Activated CD8-positive, alpha-beta memory T cell treated with anti-CD3 and anti-CD28 coated beads, Interleukin-2, amount 10 ng/mL, durations not matched to agents 7 days and 5 days (primary cell): ENCODE data around the gene SEMA3D. TPM values are rescaled to one million over a fixed set of nuclear protein-coding genes. Genes with fewer than 3 reads are reported as not detected.

ENCODE experiments used
- ATAC-seq: fragments of 150-1000 bp; cut with Tn5 transposase; one replicate; pipeline ENCODE4 v1.10.0; 2021; ENCODE audit warnings: moderate library complexity
- CTCF ChIA-PET: fragments of 350-600 bp; sonication (Branson Sonifier 250); formaldehyde crosslinking; loops from one replicate; lab custom pipeline; 2021; ENCODE audit warnings: antibody characterized with exemption; lab: Charles Lee
- DNase-seq: peaks from one replicate; pipeline ENCODE4 v3.0.0-alpha.2; 2020
- H3K27ac Mint-ChIP-seq: one replicate; pipeline ENCODE4 v1.8.0; 2021; ENCODE audit warnings: mild to moderate bottlenecking, mixed read lengths
- H3K27me3 Mint-ChIP-seq: one replicate; pipeline ENCODE4 v1.8.0; 2021; ENCODE audit warnings: mixed read lengths
- H3K36me3 Mint-ChIP-seq: one replicate; pipeline ENCODE4 v1.8.0; 2021; ENCODE audit warnings: mild to moderate bottlenecking, mixed read lengths
- H3K4me1 Mint-ChIP-seq: one replicate; pipeline ENCODE4 v1.8.0; 2021; ENCODE audit warnings: mixed read lengths
- H3K4me3 Mint-ChIP-seq: one replicate; pipeline ENCODE4 v1.8.0; 2021; ENCODE audit warnings: mild to moderate bottlenecking, moderate library complexity, mixed read lengths
- H3K9me3 Mint-ChIP-seq: one replicate; pipeline ENCODE4 v1.8.0; 2022; ENCODE audit warnings: low read depth, mixed read lengths
- total RNA-seq, 2 experiments: library from RNA; stranded (reverse); gene quantifications; one replicate each; pipeline ENCODE4 v1.2.3, GENCODE V29; 2021

The SEMA3D gene
- total RNA-seq, 2 experiments from 2014 or later: not detected

DNA sequence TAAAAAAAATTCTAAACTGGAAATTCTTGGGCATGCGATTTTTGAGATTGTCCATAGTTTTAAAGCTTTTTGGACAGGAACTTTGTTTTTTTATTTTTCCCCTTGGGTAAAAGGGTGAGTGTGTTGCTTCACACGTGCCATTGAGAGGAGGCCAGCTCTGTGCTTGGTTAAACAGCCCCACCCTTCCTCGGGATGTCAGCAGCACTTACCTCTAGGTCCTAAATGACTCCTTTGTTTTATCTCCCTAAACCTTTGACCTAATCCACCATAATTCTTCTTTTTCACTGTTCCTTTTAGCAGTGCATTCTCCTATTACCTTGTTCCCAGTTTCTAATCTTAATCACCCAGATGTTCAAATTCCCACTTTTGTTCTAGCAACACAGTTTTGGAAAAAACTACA is 83.5 kb downstream of the SEMA3D start:
- H3K9me3 Mint-ChIP-seq: peaks cover 4% of the 10 kb centered on the region
- no peaks in the 10 kb centered on the region for H3K27me3 Mint-ChIP-seq
- H3K27ac Mint-ChIP-seq: no peak overlapping the region
- DNase-seq (no peak), ATAC-seq (no peak)
- H3K4me3 Mint-ChIP-seq: no peak overlapping the region
- H3K4me1 Mint-ChIP-seq: no peaks in the 10 kb centered on the region
- CTCF ChIA-PET: no interaction called here
- H3K36me3 Mint-ChIP-seq: no peaks in the 10 kb centered on the region

DNA sequence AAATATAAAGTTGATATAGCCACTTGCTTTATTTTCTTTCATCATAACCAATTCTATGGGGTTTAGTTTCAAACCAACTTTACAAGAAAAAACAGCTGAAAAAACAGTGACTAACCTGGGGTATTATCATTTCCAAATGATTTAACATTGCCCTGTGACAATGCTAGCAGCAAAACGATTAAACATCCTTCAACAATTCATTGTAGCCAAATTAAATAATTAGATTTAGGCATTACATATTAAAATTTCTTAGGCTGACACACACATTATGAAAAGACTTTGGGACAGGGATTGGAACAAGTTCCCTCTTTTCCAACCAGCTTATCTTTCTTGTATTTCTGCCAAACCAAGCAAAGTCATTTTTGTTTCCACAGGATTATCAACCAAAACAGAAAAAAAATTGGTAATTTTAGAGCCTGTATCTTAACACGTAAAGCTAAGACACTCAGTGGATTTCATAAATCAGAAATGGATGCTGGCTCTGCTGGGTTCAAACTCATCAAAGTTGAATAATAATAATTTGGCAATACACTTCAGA is 84.0 kb downstream of the SEMA3D start:
- H3K9me3 Mint-ChIP-seq: peaks cover 4% of the 10 kb centered on the region
- ATAC-seq (no peak), DNase-seq (no peak)
- CTCF ChIA-PET: no interaction called here
- no peak overlapping the region for H3K4me3 Mint-ChIP-seq
- H3K4me1 Mint-ChIP-seq: no peaks in the 10 kb centered on the region
- H3K27ac Mint-ChIP-seq: no peak overlapping the region
- no peaks in the 10 kb centered on the region for H3K36me3 Mint-ChIP-seq
- H3K27me3 Mint-ChIP-seq: no peaks in the 10 kb centered on the region

DNA sequence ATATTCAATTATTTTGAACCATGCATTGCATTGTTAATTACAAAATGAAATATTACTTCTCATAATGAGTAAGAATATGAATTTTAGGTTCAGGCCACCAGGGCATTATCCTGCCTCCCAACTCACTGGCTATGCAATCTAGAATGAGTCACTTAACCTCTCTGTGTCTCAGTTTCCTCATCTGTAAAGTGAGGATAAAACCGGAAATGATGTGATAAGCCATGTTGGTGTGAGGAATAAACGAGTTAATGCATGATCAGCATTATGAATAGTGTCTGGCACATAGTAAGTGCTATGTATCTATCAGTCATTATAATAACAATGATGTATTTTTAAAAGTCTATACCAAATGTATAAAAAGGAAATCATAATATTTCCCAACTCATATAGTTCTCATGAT is 85.5 kb downstream of the SEMA3D start:
- CTCF ChIA-PET: no interaction called here
- Mint-ChIP-seq H3K27me3 (no peaks in the 10 kb centered on the region), H3K36me3 (no peaks in the 10 kb centered on the region), H3K27ac (no peak overlapping the region), H3K4me3 (no peak overlapping the region), H3K9me3 (no peaks in the 10 kb centered on the region), H3K4me1 (no peaks in the 10 kb centered on the region)
- no peak for ATAC-seq
- no peak for DNase-seq

DNA sequence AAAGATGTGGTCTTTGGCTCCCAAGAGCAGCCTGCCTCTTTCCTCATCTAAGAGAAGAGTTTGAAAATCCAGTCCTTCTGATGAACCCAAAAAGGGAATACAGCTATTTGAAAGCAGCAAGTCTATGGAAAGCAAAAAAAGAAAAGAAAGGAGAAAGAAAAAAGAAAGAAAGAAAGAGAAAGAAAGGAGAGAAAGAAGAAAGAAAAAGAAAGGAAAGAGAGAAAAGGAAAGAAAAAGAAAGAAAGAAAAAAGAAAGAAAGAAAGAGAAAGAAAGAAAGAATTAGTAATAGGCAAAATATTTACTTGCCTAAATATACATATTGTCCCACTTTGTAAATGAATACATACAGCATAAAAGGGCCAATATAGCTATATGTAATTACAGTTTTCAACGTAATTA is 89.0 kb downstream of the SEMA3D start:
- Mint-ChIP-seq H3K4me3 (no peak overlapping the region), H3K27ac (no peak overlapping the region), H3K4me1 (no peaks in the 10 kb centered on the region), H3K27me3 (no peaks in the 10 kb centered on the region), H3K9me3 (no peaks in the 10 kb centered on the region), H3K36me3 (no peaks in the 10 kb centered on the region)
- CTCF ChIA-PET: no interaction called here
- no peak for DNase-seq
- no peak for ATAC-seq

DNA sequence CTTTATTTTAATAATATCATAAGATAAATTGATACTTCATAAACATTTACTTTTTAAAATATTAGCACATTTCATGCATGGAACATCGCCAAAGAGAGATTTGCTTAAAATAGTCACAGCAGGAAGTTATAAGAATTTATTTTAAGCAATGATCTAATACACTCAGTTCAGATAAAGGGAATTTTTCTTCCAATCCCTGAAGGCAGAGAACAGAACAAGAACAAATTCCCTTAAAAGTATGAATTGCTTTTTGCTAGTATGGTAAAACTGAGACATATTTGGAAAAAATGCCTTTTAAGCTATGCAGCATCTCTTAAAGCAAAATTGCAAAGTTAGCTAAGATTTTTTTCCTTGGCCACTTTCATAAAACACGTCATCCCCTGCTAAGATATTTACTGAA is 91.0 kb downstream of the SEMA3D start:
- no peaks in the 10 kb centered on the region for H3K9me3 Mint-ChIP-seq
- no peaks in the 10 kb centered on the region for H3K4me1 Mint-ChIP-seq
- H3K27ac Mint-ChIP-seq: no peak overlapping the region
- ATAC-seq (no peak), DNase-seq (no peak)
- H3K36me3 Mint-ChIP-seq: no peaks in the 10 kb centered on the region
- no peak overlapping the region for H3K4me3 Mint-ChIP-seq
- H3K27me3 Mint-ChIP-seq: no peaks in the 10 kb centered on the region
- CTCF ChIA-PET: no interaction called here

DNA sequence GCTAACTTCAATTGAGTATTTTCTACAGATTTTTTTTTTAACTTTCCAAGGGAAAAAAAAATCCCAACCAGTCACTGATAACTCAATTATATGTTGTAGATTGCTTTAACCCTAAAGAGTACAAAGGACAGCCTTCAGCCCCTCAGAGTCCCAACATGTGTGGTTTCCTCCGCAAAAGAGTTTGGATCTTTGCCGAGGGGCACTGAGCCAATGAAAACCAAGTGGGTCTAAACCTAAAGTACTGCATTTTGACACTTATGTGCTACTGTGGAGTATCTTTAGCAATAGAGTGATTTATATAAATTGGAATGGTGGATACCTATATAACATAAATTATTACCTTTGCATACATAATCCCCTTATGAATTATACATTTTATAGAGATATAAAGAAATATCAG is 91.5 kb downstream of the SEMA3D start:
- CTCF ChIA-PET: no interaction called here

DNA sequence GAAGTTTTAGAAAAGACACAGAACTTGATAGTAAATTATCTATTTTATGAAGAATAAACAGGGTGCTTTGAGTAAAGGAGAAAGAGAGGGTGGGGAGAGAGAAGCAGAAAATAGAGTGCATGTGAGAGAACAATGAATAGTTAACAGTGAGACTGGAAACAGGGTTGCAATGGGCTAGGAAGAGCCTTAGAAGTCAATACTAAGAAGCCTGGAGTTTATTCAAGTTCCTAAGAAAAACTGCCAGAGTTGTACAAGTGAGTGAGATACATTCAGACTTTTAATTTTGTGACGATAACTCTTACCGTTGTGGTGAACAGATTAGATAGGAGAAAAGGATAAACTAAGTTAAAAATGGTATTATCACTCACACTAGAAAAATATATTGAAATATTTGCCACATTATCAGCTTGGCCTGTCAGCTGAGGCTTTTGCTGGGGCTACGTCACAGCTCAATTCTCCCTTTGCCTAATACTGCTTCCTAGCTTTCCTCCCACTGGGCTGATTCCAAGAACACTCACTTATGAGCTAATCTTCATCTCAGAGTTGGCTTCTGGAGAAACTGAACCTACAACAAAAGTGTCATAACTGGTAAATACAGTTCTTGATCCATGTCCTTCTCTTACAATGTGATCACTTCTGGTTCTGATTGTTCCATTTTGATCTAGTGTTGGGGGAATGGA is 92.7 kb downstream of the SEMA3D start:
- CTCF ChIA-PET: no interaction called here
- ATAC-seq (no peak), DNase-seq (no peak)
- Mint-ChIP-seq H3K27ac (no peak overlapping the region), H3K27me3 (no peaks in the 10 kb centered on the region), H3K4me3 (no peak overlapping the region), H3K9me3 (no peaks in the 10 kb centered on the region), H3K4me1 (no peaks in the 10 kb centered on the region), H3K36me3 (no peaks in the 10 kb centered on the region)

More for the DNA sequence above, 91.5 kb downstream of the SEMA3D start:
- H3K27me3 Mint-ChIP-seq: no peaks in the 10 kb centered on the region
- DNase-seq: no peak
- no peaks in the 10 kb centered on the region for H3K4me1 Mint-ChIP-seq
- no peaks in the 10 kb centered on the region for H3K9me3 Mint-ChIP-seq
- H3K36me3 Mint-ChIP-seq: no peaks in the 10 kb centered on the region
- ATAC-seq: no peak
- no peak overlapping the region for H3K27ac Mint-ChIP-seq
- no peak overlapping the region for H3K4me3 Mint-ChIP-seq

DNA sequence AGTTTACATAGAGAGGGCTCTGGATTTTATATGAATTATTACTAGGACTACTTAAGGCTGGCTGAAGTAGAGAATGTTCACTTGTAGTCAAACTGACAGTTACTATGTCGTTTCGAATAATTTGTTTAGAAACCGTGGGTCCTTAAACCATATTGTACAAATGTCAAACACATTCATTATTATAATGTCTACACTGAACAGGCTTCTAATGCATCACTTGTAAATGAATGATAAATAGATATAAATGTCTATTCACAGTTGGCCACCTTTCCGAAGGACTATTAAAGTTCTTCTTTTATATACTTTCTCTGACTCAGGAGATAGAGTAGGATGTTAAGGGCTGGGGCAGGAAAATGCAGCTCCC is 95.3 kb downstream of the SEMA3D start:
- ATAC-seq (no peak), DNase-seq (no peak)
- Mint-ChIP-seq H3K36me3 (no peaks in the 10 kb centered on the region), H3K27ac (no peak overlapping the region), H3K4me3 (no peak overlapping the region), H3K4me1 (no peaks in the 10 kb centered on the region), H3K27me3 (no peaks in the 10 kb centered on the region), H3K9me3 (no peaks in the 10 kb centered on the region)
- CTCF ChIA-PET: no interaction called here

DNA sequence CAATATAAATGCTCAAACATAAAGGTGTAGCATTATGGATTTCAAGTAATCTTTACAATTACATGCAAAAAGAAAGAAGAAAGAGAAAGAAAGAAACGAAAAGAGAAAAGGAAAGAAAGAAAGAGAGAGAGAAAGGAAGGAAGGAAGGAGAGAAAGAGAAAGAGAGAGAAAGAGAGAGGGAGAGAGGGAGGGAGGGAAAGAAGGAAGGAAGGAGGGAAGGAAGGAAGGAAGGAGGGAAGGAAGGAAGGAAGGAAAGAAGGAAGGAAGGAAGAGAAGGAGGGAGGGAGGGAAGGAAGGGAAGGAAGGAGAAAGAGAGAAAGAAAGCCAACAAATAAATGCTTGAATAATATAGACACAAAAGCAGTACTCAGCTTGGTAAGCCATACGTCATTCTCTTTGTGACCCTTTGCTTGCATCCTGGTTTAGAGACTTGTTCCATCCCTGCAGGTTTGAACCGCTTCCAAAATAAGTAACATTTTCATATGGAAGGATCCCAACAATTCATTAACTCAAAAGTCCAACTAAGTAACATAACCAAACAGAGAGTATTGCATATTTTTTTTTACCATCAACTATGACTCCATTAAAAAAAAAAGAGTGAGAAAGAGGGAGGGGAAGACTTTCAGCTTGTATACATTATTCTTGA is 95.8 kb downstream of the SEMA3D start:
- ATAC-seq (no peak), DNase-seq (no peak)
- no peak overlapping the region for H3K27ac Mint-ChIP-seq
- no peaks in the 10 kb centered on the region for H3K27me3 Mint-ChIP-seq
- H3K4me1 Mint-ChIP-seq: no peaks in the 10 kb centered on the region
- CTCF ChIA-PET: no interaction called here
- no peak overlapping the region for H3K4me3 Mint-ChIP-seq
- H3K36me3 Mint-ChIP-seq: no peaks in the 10 kb centered on the region
- H3K9me3 Mint-ChIP-seq: no peaks in the 10 kb centered on the region

DNA sequence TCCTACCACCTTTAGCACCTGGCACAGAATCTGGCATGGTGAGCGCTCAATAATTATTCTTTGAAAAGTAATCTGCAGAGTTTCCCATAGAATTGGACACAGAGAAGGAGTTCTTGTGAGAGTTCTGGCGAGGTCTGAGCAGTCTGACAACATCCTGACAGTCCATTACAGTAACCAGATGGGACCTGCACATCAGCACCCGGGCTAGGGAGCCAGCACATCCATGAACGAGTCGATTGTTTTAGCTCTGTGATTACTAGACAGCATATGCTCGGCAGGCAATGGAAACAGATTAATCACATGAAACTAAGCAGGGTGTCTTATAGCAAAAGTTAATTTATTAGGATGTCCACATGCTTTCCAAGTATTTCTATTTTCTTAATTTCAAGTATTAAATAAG is 96.7 kb downstream of the SEMA3D start:
- Mint-ChIP-seq H3K4me1 (no peaks in the 10 kb centered on the region), H3K36me3 (no peaks in the 10 kb centered on the region), H3K4me3 (no peak overlapping the region), H3K27ac (no peak overlapping the region), H3K27me3 (no peaks in the 10 kb centered on the region), H3K9me3 (no peaks in the 10 kb centered on the region)
- CTCF ChIA-PET: no interaction called here
- ATAC-seq: no peak
- no peak for DNase-seq

DNA sequence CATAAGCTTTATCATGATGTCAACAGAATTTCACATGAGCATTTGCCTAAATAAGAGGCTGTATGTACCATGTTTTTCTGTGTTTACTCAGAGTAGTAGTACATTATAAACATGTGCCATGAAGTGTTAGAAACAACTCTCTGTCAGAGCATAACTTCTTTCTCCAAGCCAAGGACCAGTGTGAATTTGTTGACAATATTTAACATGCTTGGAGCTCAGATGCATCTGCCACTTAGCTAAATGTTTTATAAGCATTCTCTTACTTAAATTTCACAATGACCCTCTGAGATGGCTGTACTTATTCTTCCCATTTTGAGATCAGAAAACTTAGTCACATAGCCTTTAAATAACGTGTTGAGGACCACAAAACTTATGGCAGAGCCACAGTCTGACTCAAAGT is 105.0 kb downstream of the SEMA3D start:
- H3K4me3 Mint-ChIP-seq: no peak overlapping the region
- CTCF ChIA-PET: no interaction called here
- no peaks in the 10 kb centered on the region for H3K9me3 Mint-ChIP-seq
- no peaks in the 10 kb centered on the region for H3K36me3 Mint-ChIP-seq
- H3K27me3 Mint-ChIP-seq: no peaks in the 10 kb centered on the region
- DNase-seq: no peak
- no peaks in the 10 kb centered on the region for H3K4me1 Mint-ChIP-seq
- no peak for ATAC-seq
- H3K27ac Mint-ChIP-seq: no peak overlapping the region

DNA sequence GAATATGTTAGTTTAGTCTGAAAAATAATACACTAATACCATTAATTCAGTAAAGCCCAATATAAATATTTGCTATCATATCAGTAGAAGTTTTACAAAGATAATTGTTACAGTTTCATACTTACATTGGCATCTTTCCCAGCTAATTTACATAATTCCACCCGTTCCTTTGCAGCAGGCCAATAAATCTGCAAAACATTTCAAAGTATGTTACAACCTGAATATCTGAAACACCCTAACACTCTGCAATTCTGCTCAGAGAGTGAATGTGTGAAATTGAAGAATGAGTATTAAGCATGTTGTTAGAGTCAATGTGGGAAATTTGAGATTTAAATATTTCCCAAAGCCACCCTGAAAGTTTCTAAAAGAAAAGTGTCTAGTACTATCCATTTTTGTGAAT is 105.5 kb downstream of the SEMA3D start:
- DNase-seq: no peak
- no peaks in the 10 kb centered on the region for H3K4me1 Mint-ChIP-seq
- CTCF ChIA-PET: no interaction called here
- H3K27me3 Mint-ChIP-seq: no peaks in the 10 kb centered on the region
- no peaks in the 10 kb centered on the region for H3K9me3 Mint-ChIP-seq
- H3K36me3 Mint-ChIP-seq: no peaks in the 10 kb centered on the region
- H3K27ac Mint-ChIP-seq: no peak overlapping the region
- H3K4me3 Mint-ChIP-seq: no peak overlapping the region
- ATAC-seq: no peak

DNA sequence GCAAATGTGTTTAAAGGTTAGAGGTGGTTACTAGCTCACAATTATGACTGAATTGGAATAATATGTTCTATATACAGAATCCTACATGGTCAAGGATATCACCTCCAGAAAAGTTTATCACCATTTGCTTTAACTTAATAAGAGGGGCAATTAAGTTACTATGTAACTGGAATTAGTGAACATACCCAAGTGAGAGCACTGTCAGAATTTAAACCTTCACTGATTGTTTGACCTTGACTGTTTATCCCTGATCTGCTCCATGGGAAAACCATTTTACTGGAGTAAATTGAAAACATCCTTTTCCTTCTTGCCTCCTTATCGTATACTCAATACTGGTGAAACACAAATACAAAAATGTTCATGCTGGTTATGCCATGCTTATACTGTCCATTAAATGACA is 107.4 kb downstream of the SEMA3D start:
- H3K4me3 Mint-ChIP-seq: no peak overlapping the region
- H3K9me3 Mint-ChIP-seq: peaks cover 4% of the 10 kb centered on the region
- DNase-seq (no peak), ATAC-seq (no peak)
- CTCF ChIA-PET: no interaction called here
- H3K27ac Mint-ChIP-seq: no peak overlapping the region
- no peaks in the 10 kb centered on the region for H3K36me3 Mint-ChIP-seq
- H3K4me1 Mint-ChIP-seq: no peaks in the 10 kb centered on the region
- no peaks in the 10 kb centered on the region for H3K27me3 Mint-ChIP-seq

DNA sequence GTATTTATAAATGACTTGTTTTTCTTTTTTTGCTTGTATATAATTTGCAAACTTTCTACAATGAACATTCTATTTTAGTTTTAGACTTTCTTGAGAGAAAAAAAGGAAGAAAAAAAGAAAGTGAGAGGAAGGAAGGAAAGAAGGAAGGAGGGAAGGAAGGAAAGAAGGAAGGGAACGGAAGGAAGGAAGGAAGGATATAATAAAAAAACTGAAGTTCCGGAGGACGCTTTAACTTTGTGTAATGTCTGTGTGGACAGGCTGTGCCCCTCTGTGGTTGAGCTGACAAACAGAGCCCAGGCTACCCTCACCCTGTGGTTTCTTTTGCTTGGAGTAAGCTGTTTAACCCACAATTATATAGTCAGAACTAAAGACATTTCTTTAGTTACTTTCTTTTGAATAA is 108.7 kb downstream of the SEMA3D start:
- ATAC-seq: no peak
- Mint-ChIP-seq H3K4me1 (no peaks in the 10 kb centered on the region), H3K4me3 (no peak overlapping the region), H3K9me3 (peaks cover 4% of the 10 kb centered on the region), H3K27me3 (no peaks in the 10 kb centered on the region), H3K27ac (no peak overlapping the region), H3K36me3 (no peaks in the 10 kb centered on the region)
- CTCF ChIA-PET: no interaction called here
- DNase-seq: no peak
